Frontal cortex (tissue), 1 donor: ENCODE results near the gene MAGEA8. TPM values are rescaled to one million over a fixed set of nuclear protein-coding genes. Genes with fewer than 3 reads are reported as not detected.

Source experiments
- total RNA-seq: library from RNA; depleted of rRNA; stranded (reverse); fragments of >200 nt; gene quantifications from one replicate; pipeline ENCODE4 v1.2.3, GENCODE V29; 2014

Gene MAGEA8
- total RNA-seq, 1 donor from 2014 or later = not detected

Other genes with a start within 250 kb of the MAGEA8 start
- gene TMEM185A, start 249.4 kb upstream of the MAGEA8 start, total RNA-seq = 42.4 TPM
- gene MAGEA11, start 169.1 kb upstream of the MAGEA8 start, total RNA-seq = not detected
- 1.2 TPM for gene HSFX1, start 107.1 kb upstream of the MAGEA8 start, total RNA-seq
- not detected for gene MAGEA9, start 99.3 kb upstream of the MAGEA8 start, total RNA-seq
- not detected for gene HSFX4, start 48.4 kb downstream of the MAGEA8 start, total RNA-seq
- 13.5 TPM for gene EOLA2, start 57.3 kb downstream of the MAGEA8 start, total RNA-seq